Adrenal gland (tissue), 5 donors: ENCODE results near the gene RETREG1.

ENCODE experiments used
- CTCF ChIP-seq, 6 experiments: fragments of 450-650 bp in 4 of 6; fragments of 200-600 bp in 2 of 6; sonication (generic) in 1 of 6; IDR thresholded peaks; 1 replicate in 5 of 6; 2 replicates in 1 of 6; pipeline versions ENCODE4 v1.5.1 to v1.8.0; 2016 to 2021; ENCODE audit warnings: antibody characterized with exemption in 6 of 6, mild to moderate bottlenecking in 2 of 6, moderate library complexity in 1 of 6
- POLR2A ChIP-seq, 2 donors: fragments of 450-650 bp; IDR thresholded peaks; one replicate each; pipeline ENCODE4 v1.6.1; 2017; ENCODE audit warnings: antibody characterized with exemption in 2 of 2, mild to moderate bottlenecking in 2 of 2, moderate library complexity in 1 of 2
- donor health status: DM: no; HTN: no; CAD: no.

GRCh38 chr5:16628376-16628775, 11.6 kb upstream of the RETREG1 start:
- TF ChIP-seq CTCF (IDR thresholded peaks at IDR 0.05) (no peak), POLR2A (IDR thresholded peaks at IDR 0.05) (no peak)
